Measurements from ENCODE around the gene TCP11L1.
A peak's percentile ranks its signal among the peaks of the same experiment; 100 is the strongest.
"Not testable (repeated sequence)": the region's sequence is repeated elsewhere in the genome, so short reads cannot be mapped to it uniquely, and the experiment has no call there.

TCP11L1 gene

DNA sequence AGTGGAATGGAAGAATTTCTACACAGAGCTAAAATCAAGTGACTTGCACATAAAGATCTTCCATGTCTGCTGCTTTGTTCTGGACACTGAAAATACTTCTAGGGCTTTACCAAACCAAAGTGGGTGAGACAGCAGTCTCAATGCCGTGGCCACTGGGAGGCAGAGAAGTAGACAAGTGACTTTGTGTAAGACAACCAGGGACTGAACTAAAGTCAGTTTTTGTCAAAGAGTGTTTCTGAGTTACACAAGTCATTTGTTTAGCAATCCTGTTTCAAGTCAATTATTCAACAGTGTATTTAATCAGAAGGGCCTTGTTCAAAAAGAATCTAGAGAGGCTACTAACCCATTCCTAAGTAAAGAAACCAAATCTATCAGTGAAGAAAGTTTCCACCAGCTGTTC is 46.6 kb downstream of the TCP11L1 start:
- DNase-seq (ENCODE audit: low read depth) = no peak
- no peak overlapping the region for H3K4me3 ChIP-seq (ENCODE audit: control insufficient read depth, low read depth, low read length)
- TF ChIP-seq, protein P1, sequence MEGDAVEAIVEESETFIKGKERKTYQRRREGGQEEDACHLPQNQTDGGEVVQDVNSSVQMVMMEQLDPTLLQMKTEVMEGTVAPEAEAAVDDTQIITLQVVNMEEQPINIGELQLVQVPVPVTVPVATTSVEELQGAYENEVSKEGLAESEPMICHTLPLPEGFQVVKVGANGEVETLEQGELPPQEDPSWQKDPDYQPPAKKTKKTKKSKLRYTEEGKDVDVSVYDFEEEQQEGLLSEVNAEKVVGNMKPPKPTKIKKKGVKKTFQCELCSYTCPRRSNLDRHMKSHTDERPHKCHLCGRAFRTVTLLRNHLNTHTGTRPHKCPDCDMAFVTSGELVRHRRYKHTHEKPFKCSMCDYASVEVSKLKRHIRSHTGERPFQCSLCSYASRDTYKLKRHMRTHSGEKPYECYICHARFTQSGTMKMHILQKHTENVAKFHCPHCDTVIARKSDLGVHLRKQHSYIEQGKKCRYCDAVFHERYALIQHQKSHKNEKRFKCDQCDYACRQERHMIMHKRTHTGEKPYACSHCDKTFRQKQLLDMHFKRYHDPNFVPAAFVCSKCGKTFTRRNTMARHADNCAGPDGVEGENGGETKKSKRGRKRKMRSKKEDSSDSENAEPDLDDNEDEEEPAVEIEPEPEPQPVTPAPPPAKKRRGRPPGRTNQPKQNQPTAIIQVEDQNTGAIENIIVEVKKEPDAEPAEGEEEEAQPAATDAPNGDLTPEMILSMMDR (IDR thresholded peaks at IDR 0.05; ENCODE audit: control insufficient read depth, insufficient read depth, low read depth, low read length, missing control alignments) = no peak

GRCh38 chr11:33089776-33090175 is 50.4 kb downstream of the TCP11L1 start:
- TF ChIP-seq, protein P1 (IDR thresholded peaks at IDR 0.05; ENCODE audit: control insufficient read depth, insufficient read depth, low read depth, low read length, missing control alignments) = peak; percentile 13
- H3K4me3 ChIP-seq (ENCODE audit: control insufficient read depth, low read depth, low read length) = no peak overlapping the region
- DNase-seq (ENCODE audit: low read depth) = no peak

DNA sequence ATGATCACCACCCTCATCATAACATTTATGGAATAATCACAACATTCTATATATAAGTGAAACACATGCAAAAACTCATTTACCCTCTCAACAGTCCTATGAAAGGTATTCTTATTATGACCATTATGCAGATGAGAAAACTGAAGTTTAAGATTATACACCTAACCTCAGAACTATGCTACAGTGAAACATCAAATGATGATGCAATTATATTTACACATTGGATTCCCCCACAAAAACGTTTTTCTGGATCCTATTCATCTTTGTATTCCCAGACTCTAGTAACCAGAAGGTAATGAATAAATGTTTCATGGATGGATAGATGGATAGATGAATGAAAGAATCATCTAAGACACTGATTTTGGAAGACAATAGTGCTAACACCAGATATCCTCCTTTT is 54.8 kb downstream of the TCP11L1 start:
- TF ChIP-seq, protein P1 (IDR thresholded peaks at IDR 0.05; ENCODE audit: control insufficient read depth, insufficient read depth, low read depth, low read length, missing control alignments) = no peak
- DNase-seq (ENCODE audit: low read depth) = no peak
- no peak overlapping the region for H3K4me3 ChIP-seq (ENCODE audit: control insufficient read depth, low read depth, low read length)

- DNase-seq (ENCODE audit: low read depth) = no peak
- TF ChIP-seq, protein P1 (IDR thresholded peaks at IDR 0.05; ENCODE audit: control insufficient read depth, insufficient read depth, low read depth, low read length, missing control alignments) = no peak
- no peak overlapping the region for H3K4me3 ChIP-seq (ENCODE audit: control insufficient read depth, low read depth, low read length)
Measured at GRCh38 chr11:33103836-33104235, 64.5 kb downstream of the TCP11L1 start.

- DNase-seq (ENCODE audit: low read depth) = no peak
- no peak overlapping the region for H3K4me3 ChIP-seq (ENCODE audit: control insufficient read depth, low read depth, low read length)
- TF ChIP-seq, protein P1 (IDR thresholded peaks at IDR 0.05; ENCODE audit: control insufficient read depth, insufficient read depth, low read depth, low read length, missing control alignments) = no peak
Measured at GRCh38 chr11:33109294-33109895, 70.0 kb downstream of the TCP11L1 start.

DNA sequence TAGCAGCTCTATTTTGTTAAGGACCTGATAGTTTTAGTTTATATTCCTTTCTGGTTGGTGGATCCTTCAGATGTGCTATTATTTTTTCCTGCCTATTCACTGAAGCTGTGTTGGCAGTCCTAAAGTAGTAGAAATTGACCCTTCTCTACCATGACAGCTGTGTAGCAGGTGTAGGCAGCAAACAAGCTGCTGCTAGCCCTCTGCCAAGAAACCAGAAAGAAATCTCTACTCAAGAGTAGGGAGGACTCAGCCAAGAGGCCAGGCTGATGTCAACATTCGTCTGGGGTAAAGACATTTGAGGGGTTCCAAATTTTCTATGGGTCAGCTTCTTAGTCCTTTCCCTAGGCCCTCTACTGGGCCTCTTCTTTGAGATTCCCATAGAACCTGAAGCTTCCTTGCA is 70.7 kb downstream of the TCP11L1 start:
- no peak overlapping the region for H3K4me3 ChIP-seq (ENCODE audit: control insufficient read depth, low read depth, low read length)
- DNase-seq (ENCODE audit: low read depth) = no peak
- TF ChIP-seq, protein P1 (IDR thresholded peaks at IDR 0.05; ENCODE audit: control insufficient read depth, insufficient read depth, low read depth, low read length, missing control alignments) = no peak

GRCh38 chr11:33116535-33116934 is 77.2 kb downstream of the TCP11L1 start:
- TF ChIP-seq, protein P1 (IDR thresholded peaks at IDR 0.05; ENCODE audit: control insufficient read depth, insufficient read depth, low read depth, low read length, missing control alignments) = no peak
- no peak for DNase-seq (ENCODE audit: low read depth)
- H3K4me3 ChIP-seq (ENCODE audit: control insufficient read depth, low read depth, low read length) = no peak overlapping the region

GRCh38 chr11:33122696-33123095 is 83.3 kb downstream of the TCP11L1 start:
- not testable (repeated sequence) for DNase-seq (ENCODE audit: low read depth); H3K4me3 ChIP-seq (ENCODE audit: control insufficient read depth, low read depth, low read length)

Measured in AG09309 (cell line).